Tibial nerve (tissue), 3 donors: ENCODE measurements around the gene PCDHB7.
"Not testable (repeated sequence)": the region's sequence is repeated elsewhere in the genome, so short reads cannot be mapped to it uniquely, and the experiment has no call there.

ENCODE experiments used
- POLR2A ChIP-seq, 2 donors: fragments of 450-650 bp; IDR thresholded peaks; one replicate each; pipeline ENCODE4 v1.6.1; 2017; ENCODE audit warnings: antibody characterized with exemption in 2 of 2, mild to moderate bottlenecking in 2 of 2, moderate library complexity in 2 of 2
- TF ChIP-seq, protein P1 (sequence below), 5 experiments: fragments of 200-600 bp in 3 of 5; fragments of 450-650 bp in 2 of 5; sonication (generic) in 3 of 5; IDR thresholded peaks; one replicate each; pipeline ENCODE4 v1.5.1; 2016 to 2019; ENCODE audit warnings: antibody characterized with exemption in 5 of 5, mild to moderate bottlenecking in 3 of 5, moderate library complexity in 2 of 5

GRCh38 chr5:141224844-141225243, 52.4 kb downstream of the PCDHB7 start:
- not testable (repeated sequence) for TF ChIP-seq POLR2A (IDR thresholded peaks at IDR 0.05)
- TF ChIP-seq, protein P1, sequence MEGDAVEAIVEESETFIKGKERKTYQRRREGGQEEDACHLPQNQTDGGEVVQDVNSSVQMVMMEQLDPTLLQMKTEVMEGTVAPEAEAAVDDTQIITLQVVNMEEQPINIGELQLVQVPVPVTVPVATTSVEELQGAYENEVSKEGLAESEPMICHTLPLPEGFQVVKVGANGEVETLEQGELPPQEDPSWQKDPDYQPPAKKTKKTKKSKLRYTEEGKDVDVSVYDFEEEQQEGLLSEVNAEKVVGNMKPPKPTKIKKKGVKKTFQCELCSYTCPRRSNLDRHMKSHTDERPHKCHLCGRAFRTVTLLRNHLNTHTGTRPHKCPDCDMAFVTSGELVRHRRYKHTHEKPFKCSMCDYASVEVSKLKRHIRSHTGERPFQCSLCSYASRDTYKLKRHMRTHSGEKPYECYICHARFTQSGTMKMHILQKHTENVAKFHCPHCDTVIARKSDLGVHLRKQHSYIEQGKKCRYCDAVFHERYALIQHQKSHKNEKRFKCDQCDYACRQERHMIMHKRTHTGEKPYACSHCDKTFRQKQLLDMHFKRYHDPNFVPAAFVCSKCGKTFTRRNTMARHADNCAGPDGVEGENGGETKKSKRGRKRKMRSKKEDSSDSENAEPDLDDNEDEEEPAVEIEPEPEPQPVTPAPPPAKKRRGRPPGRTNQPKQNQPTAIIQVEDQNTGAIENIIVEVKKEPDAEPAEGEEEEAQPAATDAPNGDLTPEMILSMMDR (IDR thresholded peaks at IDR 0.05) = not testable (repeated sequence)
